NCI-H2107 treated with DMSO at 0.1 percent for 48 hours (cell line): ENCODE data around the gene CALHM4.
"Not testable (repeated sequence)": the region's sequence is repeated elsewhere in the genome, so short reads cannot be mapped to it uniquely, and the experiment has no call there.

Source experiments
- DNase-seq: peaks from one replicate; lab custom pipeline; 2025; ENCODE audit not compliant: unreplicated experiment; lab: John Stamatoyannopoulos, UW

The CALHM4 gene

GRCh38 chr6:116572162-116572561 lies 18.6 kb downstream of the CALHM4 start:
- DNase-seq = no peak

- DNase-seq = no peak
These were observed 21.7 kb downstream of the CALHM4 start for GRCh38 chr6:116575227-116575626.

GRCh38 chr6:116577486-116577885 lies 23.9 kb downstream of the CALHM4 start:
- no peak for DNase-seq

GRCh38 chr6:116578335-116578734 lies 24.8 kb downstream of the CALHM4 start:
- no peak for DNase-seq

- DNase-seq = no peak
These were observed 25.6 kb downstream of the CALHM4 start for GRCh38 chr6:116579143-116579542.

GRCh38 chr6:116580198-116580597 lies 26.6 kb downstream of the CALHM4 start:
- no peak for DNase-seq

- no peak for DNase-seq
These were observed 32.7 kb downstream of the CALHM4 start for GRCh38 chr6:116586276-116586675.

GRCh38 chr6:116586738-116587137 lies 33.2 kb downstream of the CALHM4 start:
- no peak for DNase-seq

- DNase-seq = no peak
These were observed 41.7 kb downstream of the CALHM4 start for GRCh38 chr6:116595247-116595646.

- no peak for DNase-seq
These were observed 43.3 kb downstream of the CALHM4 start for GRCh38 chr6:116596815-116597214.

- not testable (repeated sequence) for DNase-seq
These were observed 50.4 kb downstream of the CALHM4 start for GRCh38 chr6:116603916-116604315.

GRCh38 chr6:116604868-116605267 lies 51.3 kb downstream of the CALHM4 start:
- not testable (repeated sequence) for DNase-seq

- DNase-seq = no peak
These were observed 52.4 kb downstream of the CALHM4 start for GRCh38 chr6:116605935-116606334.
